GM19193 (cell line): Measurements from ENCODE around the gene GORASP2.

Experiments used
- POLR2A ChIP-seq: IDR thresholded peaks from 4 replicates; pipeline ENCODE4 v1.6.1; 2011; ENCODE audit not compliant: insufficient read depth, insufficient read length; ENCODE audit errors: extremely low read depth

The GORASP2 gene

DNA sequence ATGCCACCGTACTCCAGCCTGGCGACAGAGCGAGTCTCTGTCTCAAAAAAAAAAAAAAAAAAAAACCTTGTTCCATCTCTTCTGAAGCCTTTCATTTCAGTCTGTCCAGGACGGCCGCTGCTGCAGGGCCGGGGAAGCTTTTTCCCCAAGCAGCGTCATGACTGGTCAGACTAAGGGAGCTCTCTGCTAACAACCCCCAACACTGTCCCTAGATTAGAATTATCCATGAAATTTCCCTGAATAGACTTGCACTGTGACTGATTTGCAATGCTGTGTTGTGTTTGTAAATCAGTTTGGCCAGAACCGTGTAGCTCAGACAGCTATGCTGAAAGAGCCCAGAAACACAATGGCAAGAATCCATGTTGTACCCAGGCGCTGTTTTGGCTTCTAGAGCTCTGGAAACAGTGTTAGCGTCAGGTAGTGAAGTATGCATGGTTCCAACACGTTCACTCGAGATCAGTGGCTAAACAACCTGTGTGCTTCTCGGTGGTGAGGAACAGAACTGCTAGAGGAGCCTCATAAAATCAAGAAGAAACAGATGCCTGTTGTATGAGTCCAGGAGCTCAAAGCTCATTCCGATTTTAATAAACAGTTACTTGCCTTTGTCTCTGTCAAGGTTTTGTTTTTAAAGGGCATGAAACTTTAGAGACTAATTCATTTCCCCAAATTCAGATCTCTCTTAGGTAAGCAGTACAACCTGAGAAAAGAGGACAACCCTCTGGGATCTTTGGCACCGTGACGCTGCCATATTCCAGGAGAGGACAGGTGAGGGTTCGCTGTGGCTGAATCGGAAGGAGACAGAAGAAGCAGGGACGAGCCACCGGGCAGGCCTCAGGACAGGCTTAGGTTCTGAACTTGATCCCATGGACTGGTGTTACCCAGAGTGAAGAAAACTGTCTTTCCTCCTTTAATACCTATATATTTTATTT, 43.5 kb downstream of the GORASP2 start:
- no peak for TF ChIP-seq POLR2A

GRCh38 chr2:170973225-170973491, 44.1 kb downstream of the GORASP2 start:
- no peak for TF ChIP-seq POLR2A

DNA sequence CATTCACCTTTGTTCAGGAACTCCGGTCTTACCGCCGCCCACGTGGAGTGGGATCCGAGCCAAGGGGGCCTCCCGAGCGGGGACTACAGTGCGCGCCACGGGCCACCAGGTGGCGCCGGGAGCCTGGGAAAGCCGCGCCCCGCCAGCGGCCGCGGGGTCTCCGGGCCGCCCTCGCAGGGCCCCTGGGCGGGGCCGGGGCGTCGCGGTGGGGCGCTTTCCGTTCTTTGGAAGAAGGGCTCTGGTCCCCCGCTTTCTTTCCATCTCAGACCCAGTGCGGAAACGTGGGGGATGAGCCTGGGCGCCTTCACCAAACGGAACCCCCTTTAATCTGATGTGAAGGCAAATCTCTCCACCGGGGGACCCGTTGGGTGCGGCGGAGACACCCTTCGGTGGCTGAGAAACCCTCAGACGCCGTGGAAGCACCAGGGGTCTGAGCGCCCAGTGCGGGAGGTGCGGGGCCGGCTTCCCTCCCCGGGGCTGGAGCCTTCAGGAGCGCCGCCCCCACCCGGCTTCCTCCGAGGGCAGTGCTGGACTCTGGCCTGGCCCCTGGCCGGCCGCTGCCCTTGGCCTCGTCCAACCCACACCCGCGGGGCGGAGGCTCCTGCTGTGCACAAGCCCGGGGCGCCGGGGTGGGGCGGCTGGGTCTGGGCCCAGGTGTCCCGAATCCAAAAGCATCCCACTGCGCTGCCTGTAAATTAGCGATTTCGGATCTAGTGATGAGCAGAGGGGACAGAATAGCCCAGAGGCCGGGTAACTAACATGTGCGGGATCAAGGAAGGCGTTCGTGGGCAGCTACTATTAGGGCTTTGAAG, 44.6 kb downstream of the GORASP2 start:
- TF ChIP-seq POLR2A: peak; percentile 70

DNA sequence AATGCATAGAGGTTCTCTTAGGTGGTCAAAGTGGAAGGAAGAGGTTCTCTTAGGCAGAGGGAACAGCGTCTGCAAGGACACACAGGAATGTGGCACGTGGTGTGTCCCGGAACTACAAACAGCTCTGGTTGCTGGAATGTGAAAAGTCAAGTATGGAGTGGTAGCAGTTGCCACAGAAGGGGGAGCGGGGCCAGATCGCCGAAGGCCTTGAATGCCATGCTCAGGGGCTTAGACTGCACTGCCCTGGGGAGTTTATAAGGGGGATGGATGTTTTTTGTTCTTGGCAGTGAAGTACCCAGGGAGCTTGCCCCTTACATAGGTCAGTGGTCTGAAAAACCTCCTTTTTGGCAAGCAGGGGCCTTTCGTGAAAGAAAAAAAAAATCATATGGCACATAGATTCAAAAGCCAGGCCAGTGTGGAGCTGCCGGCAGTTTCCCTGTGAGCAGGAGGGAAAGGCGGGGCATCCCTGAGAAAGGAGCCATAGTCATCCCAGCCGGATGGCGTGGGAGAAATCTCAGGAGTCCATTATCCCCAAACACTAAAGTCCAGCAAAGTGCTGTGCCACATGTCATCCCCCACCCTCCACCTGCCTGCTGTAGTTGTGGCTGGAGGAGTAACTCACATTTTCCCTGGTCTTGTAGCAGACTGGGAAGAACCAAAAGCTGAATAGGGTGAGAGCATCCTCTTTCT, 45.4 kb downstream of the GORASP2 start:
- no peak for TF ChIP-seq POLR2A

DNA sequence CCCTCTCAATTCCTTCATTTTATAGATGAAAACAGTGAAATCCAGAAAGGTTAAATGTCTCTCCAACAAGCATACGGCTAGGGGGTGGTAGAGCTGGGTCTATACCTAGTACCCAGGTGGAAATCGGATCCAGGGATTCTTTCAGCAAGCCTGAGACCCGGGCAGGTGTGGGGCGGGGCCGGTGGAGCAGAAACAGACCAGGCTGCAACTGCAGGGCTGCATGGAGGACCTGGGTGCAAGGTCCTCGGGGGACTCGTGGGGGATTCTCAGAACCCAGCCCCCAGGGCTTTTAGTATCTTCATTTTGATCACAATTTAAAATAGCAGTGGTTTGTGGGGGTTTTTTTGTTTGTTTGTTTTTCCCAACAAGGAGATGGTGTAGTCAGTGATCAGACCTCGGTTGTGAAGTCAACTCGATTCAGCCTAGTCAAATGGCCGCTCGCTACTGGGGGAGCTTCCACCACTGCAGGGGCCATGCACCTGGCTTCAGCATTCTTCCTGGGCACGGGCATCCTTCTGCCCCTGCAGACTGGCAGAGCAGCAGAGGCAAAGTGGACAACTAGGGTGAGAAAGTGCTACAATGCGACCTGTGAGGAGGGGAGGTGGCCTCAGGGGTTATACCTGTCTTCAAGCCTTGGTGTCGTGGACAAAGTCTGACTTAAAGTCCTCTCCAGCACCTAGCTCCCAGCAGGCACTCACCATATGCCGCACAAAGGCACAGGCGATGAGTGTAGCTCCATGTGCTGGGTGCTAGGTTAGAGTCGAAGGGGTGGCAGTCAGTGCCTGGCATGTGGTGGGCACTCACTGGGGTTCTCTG, 46.3 kb downstream of the GORASP2 start:
- TF ChIP-seq POLR2A: no peak

DNA sequence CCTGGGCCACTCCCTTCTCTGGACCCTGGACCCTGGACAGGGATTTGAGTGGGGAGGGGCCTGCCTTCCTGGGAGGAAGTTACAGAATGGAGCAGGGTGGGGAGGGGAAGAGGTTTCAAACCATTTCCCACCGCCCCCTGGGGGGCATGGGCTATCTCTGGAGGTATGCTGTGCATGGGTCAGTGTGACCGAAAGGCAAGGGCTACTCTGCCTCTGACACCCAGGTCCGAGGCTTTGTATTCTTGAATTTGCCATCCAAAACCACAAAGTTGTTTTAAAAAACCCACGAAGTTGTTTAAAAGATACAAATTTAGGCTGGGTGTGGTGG, 46.9 kb downstream of the GORASP2 start:
- no peak for TF ChIP-seq POLR2A

GRCh38 chr2:170984079-170984478, 55.0 kb downstream of the GORASP2 start:
- TF ChIP-seq POLR2A: no peak

- peak; percentile 45 for TF ChIP-seq POLR2A
Measured at GRCh38 chr2:170985407-170985806, 56.4 kb downstream of the GORASP2 start.

GRCh38 chr2:170986566-170987258, 57.7 kb downstream of the GORASP2 start:
- TF ChIP-seq POLR2A: no peak

- TF ChIP-seq POLR2A: no peak
Measured at GRCh38 chr2:170991398-170992182, 62.5 kb downstream of the GORASP2 start.

GRCh38 chr2:170996316-170996715, 67.3 kb downstream of the GORASP2 start:
- TF ChIP-seq POLR2A: no peak

DNA sequence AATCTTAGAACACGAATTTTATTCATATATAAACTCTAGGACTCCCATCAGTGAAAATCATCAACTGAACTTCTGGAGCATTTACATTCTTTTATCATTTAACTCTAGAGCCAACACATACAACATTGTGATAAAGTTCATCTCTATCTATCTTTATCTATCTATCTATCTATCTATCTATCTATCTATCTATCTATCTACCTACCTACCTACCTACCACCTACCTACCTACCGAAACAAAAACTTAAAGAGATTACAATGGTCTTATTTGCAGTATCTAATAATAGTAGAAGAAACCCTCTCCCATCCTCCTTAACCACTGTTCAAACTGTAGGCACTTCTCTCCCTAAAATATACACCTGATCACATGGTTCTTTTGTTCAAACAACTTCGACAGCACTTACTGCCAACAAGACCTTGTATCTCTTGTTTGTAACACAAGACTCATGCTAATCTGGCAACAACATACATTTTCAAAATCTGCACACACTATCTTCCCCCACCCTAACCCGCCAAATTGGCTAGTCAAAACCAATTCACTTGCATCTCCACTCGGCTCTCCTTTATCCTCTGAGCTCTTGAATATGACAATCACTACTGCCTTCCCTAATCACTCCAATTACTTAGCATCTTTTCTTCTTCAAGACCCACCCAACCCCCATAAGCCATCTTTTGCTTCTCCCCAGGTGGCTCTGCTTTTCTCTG, 69.0 kb downstream of the GORASP2 start:
- TF ChIP-seq POLR2A: no peak

DNA sequence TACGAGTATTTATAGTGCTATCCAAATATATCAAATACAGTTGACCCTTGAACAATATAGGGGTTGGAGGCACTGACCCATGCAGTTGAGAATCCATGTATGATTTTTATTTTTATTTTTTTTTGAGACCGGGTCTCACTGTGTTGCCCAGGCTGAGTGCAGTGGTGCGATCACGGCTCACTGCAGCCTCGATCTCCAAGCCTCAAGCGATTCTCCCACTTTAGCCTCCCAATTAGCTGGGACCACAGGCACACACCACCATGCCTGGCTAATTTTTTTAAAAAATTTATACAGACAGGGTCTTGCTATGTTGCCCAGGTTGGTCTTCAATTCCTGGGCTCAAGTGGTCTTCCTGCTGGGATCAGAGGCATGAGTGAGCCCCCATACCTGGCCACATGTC, 70.6 kb downstream of the GORASP2 start:
- TF ChIP-seq POLR2A: no peak
